Tibial artery (tissue), 4 donors: ENCODE results near the gene C1QTNF8.

ENCODE experiments used
- DNase-seq, 2 donors: peaks; one replicate each; pipeline ENCODE4 v3.0.0-alpha.2; 2019
- H3K27ac ChIP-seq, 2 donors: fragments of 200-600 bp; sonication (generic) in 1 of 2; 1 replicate in 1 of 2; 2 replicates in 1 of 2; pipeline ENCODE4 v1.5.1; 2018 to 2019; ENCODE audit warnings: mild to moderate bottlenecking in 1 of 2
- H3K27me3 ChIP-seq, 2 donors: fragments of 200-600 bp; sonication (generic) in 1 of 2; one replicate each; pipeline versions ENCODE4 v1.5.1 to v1.6.0; 2016 to 2019
- H3K36me3 ChIP-seq, 3 donors: fragments of 200-600 bp; sonication (generic) in 2 of 3; one replicate each; pipeline ENCODE4 v1.5.1; 2016 to 2019; ENCODE audit warnings: mild to moderate bottlenecking in 2 of 3
- H3K4me1 ChIP-seq, 4 donors: fragments of 200-600 bp; sonication (generic) in 2 of 4; 1 replicate in 3 of 4; 2 replicates in 1 of 4; pipeline ENCODE4 v1.5.1; 2016 to 2019
- H3K4me3 ChIP-seq, 2 donors: fragments of 200-600 bp; sonication (generic) in 1 of 2; 1 replicate in 1 of 2; 2 replicates in 1 of 2; pipeline ENCODE4 v1.5.1; 2018 to 2019; ENCODE audit warnings: mild to moderate bottlenecking in 2 of 2
- H3K9me3 ChIP-seq, 3 donors: fragments of 200-600 bp; sonication (generic) in 1 of 3; one replicate each; pipeline ENCODE4 v1.5.1; 2016 to 2019
- intact Hi-C: fragments of 100-400 bp; cut with DNase I; formaldehyde crosslinking; loops from one replicate; pipeline ENCODE4 v1.15.0; 2023; ENCODE audit warnings: low total_unique reads
- TF ChIP-seq, protein P1 (sequence below), 2 experiments: fragments of 200-600 bp in 1 of 2; fragments of 450-650 bp in 1 of 2; IDR thresholded peaks; one replicate each; pipeline ENCODE4 v1.5.1; 2017 to 2019; ENCODE audit warnings: antibody characterized with exemption in 2 of 2, mild to moderate bottlenecking in 1 of 2, moderate library complexity in 1 of 2

The C1QTNF8 gene

DNA sequence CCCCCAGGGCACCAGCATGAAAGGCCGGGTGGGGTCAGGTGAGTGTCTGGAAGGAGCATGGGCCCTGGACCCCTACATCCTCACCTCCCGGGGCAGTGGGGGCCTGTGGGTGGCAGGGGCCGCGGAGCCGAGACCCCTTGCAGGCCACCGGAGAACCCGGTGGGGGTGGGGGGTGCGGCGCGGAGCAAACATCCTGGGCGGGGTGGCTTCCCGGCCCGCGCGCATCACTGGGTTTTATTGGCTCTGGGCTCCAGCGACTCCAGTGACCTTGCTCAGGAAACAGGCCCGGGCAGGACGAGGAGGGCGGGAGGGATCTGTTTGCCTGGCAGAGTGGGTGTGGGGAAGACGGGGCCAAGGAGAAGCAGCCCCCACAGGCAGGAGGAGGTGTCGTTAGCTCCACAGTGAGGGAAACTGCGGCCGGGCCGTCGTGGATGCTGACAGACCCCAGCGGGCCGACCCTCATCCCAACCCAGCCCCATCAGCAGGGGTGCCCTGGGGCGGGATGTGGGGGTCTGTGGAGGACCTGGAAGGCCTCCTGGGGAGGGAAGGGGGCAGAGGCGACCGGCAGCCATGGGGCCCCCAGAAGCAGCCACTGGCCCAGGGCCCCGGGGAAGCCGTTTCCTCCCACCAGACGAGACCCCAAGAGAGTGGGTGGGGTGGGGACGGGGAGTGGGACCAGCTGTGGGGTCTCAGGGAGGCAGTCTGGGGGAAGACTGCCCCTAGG lies 12.9 kb downstream of the C1QTNF8 start:
- intact Hi-C loops: no loop called here
- H3K27ac ChIP-seq: peak overlapping the region in 1 of 2 donors; percentile 9
- H3K27me3 ChIP-seq: peaks cover 4 to 64% of the 10 kb centered on the region in 2 donors

DNA sequence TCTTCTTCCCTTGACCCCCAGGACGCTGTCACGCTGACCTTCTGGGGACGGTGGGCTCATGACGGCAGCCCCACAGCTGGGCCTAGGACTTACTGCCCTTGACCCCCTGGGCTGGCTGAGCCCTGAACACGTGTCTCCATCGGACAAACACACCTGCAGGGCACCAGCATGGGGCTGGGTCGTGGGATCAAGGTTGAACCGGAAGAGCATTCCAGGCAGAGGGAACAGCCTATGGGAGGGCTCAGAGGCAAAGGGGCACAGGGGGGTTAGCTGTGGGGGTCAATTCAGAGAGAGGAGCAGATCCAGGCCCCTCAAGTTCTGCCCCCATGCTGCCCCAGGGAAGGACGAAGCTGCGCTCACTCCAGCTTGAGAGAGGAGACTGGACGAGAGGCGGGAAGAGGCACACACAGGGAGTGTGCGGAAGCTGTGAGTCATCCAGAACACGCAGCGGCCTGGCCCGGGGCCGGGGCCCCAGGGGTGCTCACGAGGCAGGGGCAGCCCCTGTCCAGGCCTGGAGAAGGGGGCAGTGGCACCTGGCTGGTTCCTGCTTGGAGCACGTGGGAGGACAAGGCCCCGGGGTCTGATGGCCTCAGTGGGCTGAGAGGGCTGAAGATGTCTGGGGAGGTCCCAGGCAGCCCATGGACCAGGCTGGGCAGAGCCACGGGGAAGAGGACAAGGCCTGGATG lies 13.6 kb downstream of the C1QTNF8 start:
- Histone ChIP-seq H3K4me3 (no peak overlapping the region), H3K27ac (peak overlapping the region in 1 of 2 donors; percentile 9), H3K9me3 (peaks cover 9 to 21% (median 18%) of the 10 kb centered on the region in 3 donors), H3K4me1 (peaks cover 0 to 57% (median 47%) of the 10 kb centered on the region in 4 donors), H3K27me3 (peaks cover 4 to 71% of the 10 kb centered on the region in 2 donors), H3K36me3 (no peaks in the 10 kb centered on the region)
- no peak for DNase-seq
- intact Hi-C loops: no loop called here
- TF ChIP-seq, protein P1, sequence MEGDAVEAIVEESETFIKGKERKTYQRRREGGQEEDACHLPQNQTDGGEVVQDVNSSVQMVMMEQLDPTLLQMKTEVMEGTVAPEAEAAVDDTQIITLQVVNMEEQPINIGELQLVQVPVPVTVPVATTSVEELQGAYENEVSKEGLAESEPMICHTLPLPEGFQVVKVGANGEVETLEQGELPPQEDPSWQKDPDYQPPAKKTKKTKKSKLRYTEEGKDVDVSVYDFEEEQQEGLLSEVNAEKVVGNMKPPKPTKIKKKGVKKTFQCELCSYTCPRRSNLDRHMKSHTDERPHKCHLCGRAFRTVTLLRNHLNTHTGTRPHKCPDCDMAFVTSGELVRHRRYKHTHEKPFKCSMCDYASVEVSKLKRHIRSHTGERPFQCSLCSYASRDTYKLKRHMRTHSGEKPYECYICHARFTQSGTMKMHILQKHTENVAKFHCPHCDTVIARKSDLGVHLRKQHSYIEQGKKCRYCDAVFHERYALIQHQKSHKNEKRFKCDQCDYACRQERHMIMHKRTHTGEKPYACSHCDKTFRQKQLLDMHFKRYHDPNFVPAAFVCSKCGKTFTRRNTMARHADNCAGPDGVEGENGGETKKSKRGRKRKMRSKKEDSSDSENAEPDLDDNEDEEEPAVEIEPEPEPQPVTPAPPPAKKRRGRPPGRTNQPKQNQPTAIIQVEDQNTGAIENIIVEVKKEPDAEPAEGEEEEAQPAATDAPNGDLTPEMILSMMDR (IDR thresholded peaks at IDR 0.05): no peak

More for the DNA sequence above, 12.9 kb downstream of the C1QTNF8 start:
- TF ChIP-seq, protein P1 (IDR thresholded peaks at IDR 0.05): no peak
- no peaks in the 10 kb centered on the region for H3K36me3 ChIP-seq
- H3K4me1 ChIP-seq: peaks cover 0 to 54% (median 42%) of the 10 kb centered on the region in 4 donors
- peaks cover 9 to 21% (median 18%) of the 10 kb centered on the region in 3 donors for H3K9me3 ChIP-seq
- DNase-seq: no peak
- no peak overlapping the region for H3K4me3 ChIP-seq

DNA sequence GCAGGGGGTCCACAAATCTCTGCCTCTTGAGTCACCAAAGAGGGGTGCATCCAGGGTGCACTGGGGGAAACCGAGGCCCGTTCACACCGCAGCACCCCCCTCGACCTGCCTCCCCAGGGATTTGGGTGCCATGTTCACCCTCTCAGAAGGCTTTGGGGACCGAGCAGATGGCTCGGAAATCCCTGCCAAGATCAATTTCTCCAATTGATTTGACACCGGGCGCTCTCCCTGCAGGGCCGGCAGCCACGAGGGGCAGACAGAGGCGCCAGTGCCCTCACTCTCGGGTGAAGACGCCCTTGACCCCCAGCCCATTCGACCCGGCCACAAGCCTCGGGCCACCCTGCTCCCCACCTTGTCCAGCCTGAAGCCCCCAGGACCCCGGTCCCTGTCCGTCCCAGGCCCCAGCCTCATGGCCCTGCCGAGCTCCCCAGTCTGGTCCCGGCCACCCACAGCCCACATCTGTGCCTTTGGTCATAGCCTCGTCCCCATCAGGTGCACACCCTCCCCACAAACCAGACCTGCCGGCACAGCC lies 14.2 kb downstream of the C1QTNF8 start:
- intact Hi-C loops: no loop called here
- DNase-seq: no peak
- Histone ChIP-seq H3K27ac (peak overlapping the region; percentile 36 to 56), H3K27me3 (peaks cover 4 to 75% of the 10 kb centered on the region in 2 donors), H3K9me3 (peaks cover 9 to 21% (median 18%) of the 10 kb centered on the region in 3 donors), H3K4me1 (peaks cover 0 to 63% (median 52%) of the 10 kb centered on the region in 4 donors), H3K4me3 (no peak overlapping the region), H3K36me3 (no peaks in the 10 kb centered on the region)
- TF ChIP-seq, protein P1 (IDR thresholded peaks at IDR 0.05): no peak

DNA sequence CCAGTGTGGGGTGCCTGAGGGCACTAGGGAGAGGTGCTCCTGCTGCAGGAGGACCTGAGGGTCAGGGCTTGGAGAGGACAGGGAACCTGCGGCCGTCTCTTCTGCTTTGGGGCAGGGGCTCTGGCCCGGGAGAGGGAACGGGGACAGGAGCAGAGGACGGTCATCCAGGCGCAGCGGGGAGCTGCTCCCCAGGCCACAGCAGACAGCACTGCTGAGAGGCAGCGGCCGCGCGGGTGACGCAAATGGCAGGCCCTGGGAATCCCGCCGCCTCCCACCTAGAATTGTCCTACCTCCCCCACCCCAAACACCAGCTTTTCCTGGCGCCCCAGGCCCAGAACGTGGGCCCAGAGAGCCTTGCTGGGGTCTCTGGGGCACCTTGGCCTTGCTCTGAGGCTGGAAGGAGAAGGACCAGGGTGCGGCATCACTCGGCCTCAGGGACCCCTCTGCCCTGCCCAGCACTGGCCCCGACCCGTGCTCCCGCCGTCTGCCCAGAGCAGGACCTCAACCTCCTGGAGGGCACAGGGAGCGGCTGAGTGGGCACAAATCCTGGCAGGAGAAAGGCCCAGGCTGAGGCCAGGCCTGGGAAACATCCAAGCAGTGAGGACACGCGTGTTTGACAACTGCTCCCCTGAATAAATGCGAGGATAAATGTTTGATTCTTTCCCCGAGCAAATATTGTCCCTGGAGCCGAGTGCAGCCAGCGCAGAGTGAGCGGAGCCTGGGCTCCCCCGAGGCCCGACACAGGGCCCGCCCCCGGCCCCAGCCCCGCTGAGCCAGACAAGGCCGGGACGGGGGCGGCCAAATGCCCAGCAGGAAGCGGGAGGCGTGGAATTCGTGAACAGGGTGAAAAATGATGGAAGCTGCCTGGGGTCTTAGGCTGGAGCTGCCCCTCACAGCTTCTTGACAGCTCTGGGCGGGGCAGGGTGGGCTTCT lies 15.0 kb downstream of the C1QTNF8 start:
- H3K27me3 ChIP-seq: peaks cover 4 to 80% of the 10 kb centered on the region in 2 donors
- no peak for DNase-seq
- H3K4me1 ChIP-seq: peaks cover 0 to 71% (median 58%) of the 10 kb centered on the region in 4 donors
- H3K36me3 ChIP-seq: no peaks in the 10 kb centered on the region
- peak overlapping the region; percentile 36 to 56 for H3K27ac ChIP-seq
- intact Hi-C loops: no loop called here
- TF ChIP-seq, protein P1 (IDR thresholded peaks at IDR 0.05): no peak
- H3K4me3 ChIP-seq: no peak overlapping the region
- H3K9me3 ChIP-seq: peaks cover 9 to 21% (median 18%) of the 10 kb centered on the region in 3 donors
